Colon (tissue), 2 donors: ENCODE measurements around the gene ABHD17A.

Source experiments
- FAIRE-seq: peaks from 2 replicates; lab custom pipeline; 2012; peaks lifted over from hg19 to GRCh38; lab: Jason Lieb, UNC
- donor health status: control.
- donor health status: control.

Gene ABHD17A

GRCh38 chr19:1837625-1838105 is 47.6 kb downstream of the ABHD17A start:
- no peak for FAIRE-seq

DNA sequence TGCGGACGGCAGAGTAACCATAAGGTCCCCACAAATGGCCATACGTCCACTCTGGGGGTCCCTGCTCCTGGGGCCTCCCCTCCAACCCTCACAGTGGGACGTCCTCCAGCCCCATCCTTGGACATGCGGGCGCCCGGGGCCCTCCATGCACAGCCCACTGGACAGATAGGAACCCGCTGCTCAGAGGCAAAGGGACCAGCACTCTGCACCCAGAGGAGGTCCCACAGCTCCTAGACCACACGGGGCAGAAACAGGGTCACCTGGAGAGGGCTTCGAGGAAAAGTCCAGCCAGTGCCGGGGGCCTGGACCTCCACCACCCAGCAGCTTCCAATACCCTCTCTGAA is 48.1 kb downstream of the ABHD17A start:
- FAIRE-seq, result no peak

GRCh38 chr19:1836458-1837221 is 48.7 kb downstream of the ABHD17A start:
- FAIRE-seq, result no peak

GRCh38 chr19:1833540-1833939 is 51.8 kb downstream of the ABHD17A start:
- no peak for FAIRE-seq

DNA sequence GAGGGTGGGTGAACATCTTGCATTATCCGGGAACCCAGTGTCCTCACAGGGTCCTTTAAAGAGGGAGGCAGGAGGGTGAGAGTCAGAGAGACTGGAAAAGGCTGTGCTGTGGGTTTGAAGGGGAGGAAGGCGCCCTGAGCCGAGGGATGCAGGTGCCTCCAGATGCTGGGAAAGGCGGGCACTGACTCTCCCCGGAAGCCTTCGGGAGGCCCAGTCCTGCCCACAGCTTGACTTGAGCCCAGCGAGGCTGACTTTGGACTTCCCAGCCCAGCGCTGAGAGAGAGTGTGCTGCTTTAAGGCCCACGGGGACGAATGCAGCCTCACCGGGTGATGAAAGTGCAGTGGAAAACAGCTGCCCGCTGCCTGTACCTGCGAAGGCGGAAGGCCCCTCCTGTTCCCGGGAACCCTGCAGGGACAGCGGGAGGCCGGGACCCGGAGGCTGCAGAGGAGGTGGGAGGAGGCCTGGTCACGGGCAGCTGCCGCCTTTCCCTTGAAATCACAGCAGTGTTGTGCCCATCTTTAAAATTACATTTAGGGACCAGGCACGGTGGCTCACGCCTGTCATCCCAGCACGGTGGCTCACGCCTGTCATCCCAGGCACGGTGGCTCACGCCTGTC is 53.1 kb downstream of the ABHD17A start:
- no peak for FAIRE-seq

DNA sequence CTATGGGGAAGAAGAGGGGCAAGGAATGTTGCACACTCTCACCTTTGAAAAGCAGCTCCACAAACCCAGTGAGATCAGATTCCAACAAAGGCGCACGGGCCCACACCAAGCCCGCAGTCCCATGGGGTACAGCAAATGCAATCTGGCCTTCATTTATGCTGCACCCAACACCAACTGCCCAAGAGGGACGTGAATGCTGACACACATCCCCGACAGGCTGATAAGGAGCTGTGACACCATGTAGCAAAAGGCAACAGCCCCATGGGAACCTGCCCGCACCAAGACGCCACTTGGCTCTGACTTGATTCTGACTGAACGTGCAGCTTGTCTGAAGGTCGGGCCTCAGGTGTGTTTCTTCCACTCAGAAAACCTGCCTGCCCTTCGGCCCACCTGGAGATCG is 54.3 kb downstream of the ABHD17A start:
- no peak for FAIRE-seq

- no peak for FAIRE-seq
Observed at GRCh38 chr19:1830568-1830967, 54.7 kb downstream of the ABHD17A start.

GRCh38 chr19:1829958-1830357 is 55.3 kb downstream of the ABHD17A start:
- no peak for FAIRE-seq

DNA sequence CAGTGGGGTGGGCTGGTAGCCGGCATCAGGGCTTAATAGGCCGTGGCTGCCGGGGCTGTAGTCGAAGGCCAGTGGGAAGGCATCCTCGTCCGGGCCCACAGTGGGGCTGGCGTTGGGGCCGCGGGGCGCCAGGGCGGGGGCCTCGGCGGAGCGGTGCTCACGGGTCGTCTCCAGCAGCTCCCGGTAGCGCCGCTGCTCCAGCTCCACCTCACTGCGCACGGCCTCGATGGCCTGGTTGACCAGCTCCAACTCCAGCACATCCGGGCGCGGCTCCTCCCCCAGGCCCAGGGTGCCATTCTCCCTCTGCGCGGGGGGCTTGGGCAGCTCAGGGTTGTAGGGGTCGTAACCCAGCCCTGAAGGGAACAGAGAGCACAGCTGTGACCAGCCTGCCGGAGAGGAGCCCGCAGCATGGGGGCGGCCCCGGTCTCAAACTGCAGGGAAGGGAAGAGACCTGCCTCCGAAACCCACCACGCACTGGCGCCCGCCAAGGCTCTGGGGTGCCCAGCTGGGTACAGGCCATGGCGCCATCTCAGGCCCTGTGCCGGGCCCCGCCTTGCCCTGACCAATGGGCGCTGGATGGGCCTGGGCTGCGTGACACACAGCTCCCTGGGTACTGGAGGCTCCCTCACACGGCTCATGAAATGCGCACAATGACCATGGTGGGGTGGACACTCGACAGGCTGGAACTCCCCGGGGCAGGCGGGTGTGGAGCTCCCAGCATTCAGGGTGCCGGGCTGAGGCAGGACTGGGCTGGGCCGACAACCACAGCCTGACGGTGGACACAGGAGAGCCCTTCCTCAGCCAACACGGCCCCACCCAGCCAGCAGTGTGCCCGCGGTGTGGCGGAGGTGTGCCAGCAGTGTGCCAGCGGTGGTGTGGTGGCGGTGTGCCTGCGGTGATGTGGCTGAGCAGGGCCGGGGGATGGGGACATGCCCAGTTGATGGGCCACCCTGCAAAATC is 56.7 kb downstream of the ABHD17A start:
- FAIRE-seq, result no peak

DNA sequence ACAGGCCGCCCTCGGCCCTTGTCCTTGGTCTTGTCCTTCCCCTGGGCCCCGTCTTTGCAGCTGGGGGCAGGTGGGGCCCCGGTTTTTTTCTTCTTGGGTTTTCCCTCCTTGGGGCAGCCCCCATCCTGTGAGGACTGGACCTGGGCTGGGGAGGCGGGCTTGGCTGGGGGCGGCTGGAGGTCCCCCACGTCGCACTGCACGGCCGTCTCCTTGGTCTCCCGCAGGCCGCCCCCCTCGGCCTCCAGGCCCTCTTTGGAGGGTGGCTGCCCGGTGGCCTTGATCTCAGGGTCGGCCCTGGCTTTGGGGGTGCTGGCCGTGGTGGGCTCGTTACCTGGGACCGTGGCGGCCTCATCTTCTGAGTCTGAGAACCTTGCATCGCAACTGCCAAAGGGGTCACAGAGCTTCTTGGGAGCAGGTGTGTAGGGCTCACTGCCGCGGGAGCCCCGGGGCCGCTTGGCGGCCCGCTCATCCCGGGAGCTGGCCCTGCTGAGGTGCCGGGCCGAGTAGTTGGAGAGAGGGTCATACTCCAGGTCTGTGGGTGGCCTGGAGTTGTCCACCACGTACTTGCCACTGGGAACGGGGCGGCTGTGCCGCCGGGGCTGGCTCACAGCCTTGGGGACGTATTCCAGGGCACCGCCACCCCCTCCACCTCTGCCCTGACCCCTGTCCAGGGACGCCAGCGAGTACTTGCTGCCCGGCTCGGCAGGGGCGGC is 57.6 kb downstream of the ABHD17A start:
- no peak for FAIRE-seq
